GM10266 (cell line): ENCODE measurements around the gene NRROS.

Source experiments
- DNase-seq: peaks from one replicate; pipeline ENCODE4 v3.0.0; 2012; ENCODE audit errors: extremely low spot score
- CTCF ChIP-seq: IDR thresholded peaks from 2 replicates; pipeline ENCODE4 v1.5.1; 2012; ENCODE audit warnings: mild to moderate bottlenecking, low read depth; ENCODE audit not compliant: control insufficient read depth, insufficient read depth; ENCODE audit errors: missing control alignments

Gene NRROS

GRCh38 chr3:196673632-196674031, 34.1 kb downstream of the NRROS start:
- no peak for TF ChIP-seq CTCF

GRCh38 chr3:196677353-196677752, 37.9 kb downstream of the NRROS start:
- TF ChIP-seq CTCF: no peak

More at GRCh38 chr3:196673632-196674031, 34.1 kb downstream of the NRROS start:
- DNase-seq: no peak

GRCh38 chr3:196677931-196678330, 38.4 kb downstream of the NRROS start:
- DNase-seq: no peak
- no peak for TF ChIP-seq CTCF

More at GRCh38 chr3:196677353-196677752, 37.9 kb downstream of the NRROS start:
- DNase-seq: no peak

GRCh38 chr3:196684548-196685407, 45.3 kb downstream of the NRROS start:
- DNase-seq: peak; percentile 91
- peak; percentile 88 for TF ChIP-seq CTCF

GRCh38 chr3:196686436-196686835, 46.9 kb downstream of the NRROS start:
- no peak for DNase-seq
- no peak for TF ChIP-seq CTCF

- no peak for DNase-seq
- TF ChIP-seq CTCF: no peak
Observed at GRCh38 chr3:196688349-196688748, 48.9 kb downstream of the NRROS start.

- no peak for TF ChIP-seq CTCF
- no peak for DNase-seq
Observed at GRCh38 chr3:196689941-196690660, 50.6 kb downstream of the NRROS start.
